Stimulated activated CD8-positive, alpha-beta memory T cell treated with anti-CD3 and anti-CD28 coated beads, Interleukin-7, amount 100 ng/mL, for 24 hours (primary cell): ENCODE measurements around the gene COL16A1.
A peak's percentile ranks its signal among the peaks of the same experiment; 100 is the strongest.

Experiments
- DNase-seq: peaks from one replicate; pipeline ENCODE4 v3.0.0-alpha.2; 2020; ENCODE audit warnings: low read depth

COL16A1 gene

DNA sequence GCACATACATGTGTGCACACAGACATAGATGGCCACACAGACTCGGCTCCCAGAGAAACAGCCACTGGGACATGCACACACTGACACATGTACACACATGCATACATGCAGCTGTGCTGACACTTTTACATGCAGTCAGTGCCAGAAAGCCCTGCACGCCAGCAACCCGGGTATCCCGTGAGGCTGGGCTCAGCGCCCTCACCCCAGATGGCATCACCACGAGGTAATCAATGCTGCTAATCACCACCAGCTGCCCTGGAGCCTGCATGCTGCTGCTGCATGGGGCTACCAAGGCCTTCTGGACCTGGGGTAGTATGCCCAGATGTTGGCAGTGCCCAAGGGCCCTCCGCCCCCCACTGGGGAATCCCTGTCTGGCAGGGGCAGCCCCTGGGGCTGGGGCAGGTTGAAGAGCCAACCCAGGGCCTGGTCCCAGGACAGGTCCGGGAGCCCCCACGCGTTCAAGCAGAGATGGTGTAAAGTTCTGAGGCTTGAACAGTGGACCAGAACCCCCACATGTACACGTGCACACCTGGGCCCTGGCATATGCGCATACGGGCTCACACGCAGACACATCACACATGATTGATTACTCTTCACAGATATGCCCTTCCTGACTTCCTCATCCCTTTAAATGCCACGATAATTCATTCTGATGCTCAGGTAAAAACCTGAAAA, 2.7 kb upstream of the COL16A1 start:
- no peak for DNase-seq

DNA sequence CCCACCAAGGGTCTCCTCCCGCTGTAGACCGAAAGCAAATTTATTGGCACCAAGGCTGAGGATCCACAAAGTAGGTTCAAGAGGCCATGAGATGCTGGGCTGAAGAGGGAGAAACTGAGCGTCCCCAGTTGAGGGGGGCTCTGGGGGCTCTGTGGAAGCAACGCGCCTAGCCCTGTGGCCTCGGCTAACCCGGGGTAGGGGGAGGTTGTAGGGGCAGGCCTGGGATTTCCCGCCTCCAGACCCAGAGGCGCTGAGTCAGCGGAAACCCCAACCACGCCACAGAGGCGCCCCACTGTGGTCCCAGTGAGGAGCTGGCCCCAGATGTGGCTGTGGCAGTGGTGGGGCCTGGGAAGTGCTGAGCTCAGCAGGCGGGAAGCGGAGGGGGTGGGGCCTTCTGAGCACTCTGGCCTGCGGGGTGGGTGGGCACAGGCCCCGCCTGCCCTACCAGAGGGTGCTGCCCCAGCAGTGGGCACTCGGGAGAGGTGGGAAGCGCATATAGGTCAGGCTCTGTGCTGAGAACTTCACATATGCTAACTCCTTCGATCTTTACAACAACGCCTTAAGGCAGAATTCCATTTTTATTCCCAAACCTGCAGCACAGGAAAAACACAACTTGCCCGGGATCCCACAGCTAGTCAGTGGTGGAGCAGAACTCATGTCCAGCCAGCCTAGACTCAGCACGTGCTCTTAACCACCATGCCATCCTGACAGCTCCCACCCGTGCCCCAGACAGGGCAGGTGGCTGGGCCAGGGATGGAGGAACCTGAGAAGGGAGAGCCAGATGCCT, 1.5 kb upstream of the COL16A1 start:
- DNase-seq, result peak; percentile 55

- no peak for DNase-seq
Measured at GRCh38 chr1:31704271-31705079, 658 bp upstream of the COL16A1 start.

DNA sequence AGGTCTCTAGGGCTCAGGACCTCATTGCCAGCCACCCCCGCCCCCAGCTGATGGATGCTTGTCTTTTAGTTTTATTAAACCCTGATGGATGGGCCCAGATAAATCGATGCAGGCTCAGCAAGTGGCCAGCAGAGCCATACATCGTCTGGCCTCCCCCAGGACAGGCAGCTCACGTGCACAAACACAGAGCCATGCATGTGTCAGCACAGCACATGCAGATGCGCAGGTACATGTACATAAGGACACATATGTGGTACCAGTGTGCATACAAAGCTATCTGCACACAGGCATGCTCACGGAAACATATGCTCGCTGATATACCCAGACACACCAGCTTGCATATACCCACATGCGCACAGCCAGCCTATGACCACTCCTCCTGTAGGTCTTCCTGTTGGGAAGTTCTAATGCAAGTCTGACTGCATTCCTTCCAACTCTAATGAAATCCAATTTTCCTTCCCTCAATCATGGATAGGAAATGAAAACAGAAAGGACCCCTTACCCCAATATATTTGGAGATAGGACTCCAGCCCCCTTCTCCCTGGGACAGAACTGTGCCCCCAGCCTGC, 897 bp downstream of the COL16A1 start:
- no peak for DNase-seq

DNA sequence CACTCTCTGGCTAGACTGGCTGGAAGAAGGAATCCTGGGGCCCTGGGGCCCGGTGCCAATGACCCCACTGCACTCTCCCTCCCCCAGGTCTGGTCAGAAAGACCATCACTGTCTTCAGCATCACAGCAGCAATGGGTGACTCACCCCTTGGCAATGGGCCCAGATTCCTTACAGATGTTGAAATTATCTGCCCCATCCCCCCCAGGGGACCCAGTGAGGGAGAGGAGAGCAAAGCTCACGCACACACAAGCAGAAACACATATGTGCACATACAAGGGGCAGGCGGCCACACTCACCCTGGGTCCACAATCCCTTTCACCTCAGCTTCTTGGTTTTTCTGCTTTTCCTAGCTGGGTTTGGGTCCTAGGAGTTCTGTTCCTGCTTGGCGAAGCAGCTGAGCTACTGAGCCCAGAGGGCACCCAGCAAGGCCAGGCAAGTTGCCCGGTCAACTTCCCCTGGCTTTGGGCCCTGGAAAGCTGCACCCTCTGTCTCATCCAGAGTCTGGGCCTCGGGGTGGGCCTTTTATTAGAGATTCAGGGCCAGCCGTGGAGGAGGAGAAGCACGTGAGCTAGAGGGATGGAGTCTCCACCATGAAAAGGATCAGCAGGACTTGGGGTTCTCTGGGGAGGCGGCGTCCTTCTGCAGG, 2.6 kb downstream of the COL16A1 start:
- DNase-seq, result no peak

DNA sequence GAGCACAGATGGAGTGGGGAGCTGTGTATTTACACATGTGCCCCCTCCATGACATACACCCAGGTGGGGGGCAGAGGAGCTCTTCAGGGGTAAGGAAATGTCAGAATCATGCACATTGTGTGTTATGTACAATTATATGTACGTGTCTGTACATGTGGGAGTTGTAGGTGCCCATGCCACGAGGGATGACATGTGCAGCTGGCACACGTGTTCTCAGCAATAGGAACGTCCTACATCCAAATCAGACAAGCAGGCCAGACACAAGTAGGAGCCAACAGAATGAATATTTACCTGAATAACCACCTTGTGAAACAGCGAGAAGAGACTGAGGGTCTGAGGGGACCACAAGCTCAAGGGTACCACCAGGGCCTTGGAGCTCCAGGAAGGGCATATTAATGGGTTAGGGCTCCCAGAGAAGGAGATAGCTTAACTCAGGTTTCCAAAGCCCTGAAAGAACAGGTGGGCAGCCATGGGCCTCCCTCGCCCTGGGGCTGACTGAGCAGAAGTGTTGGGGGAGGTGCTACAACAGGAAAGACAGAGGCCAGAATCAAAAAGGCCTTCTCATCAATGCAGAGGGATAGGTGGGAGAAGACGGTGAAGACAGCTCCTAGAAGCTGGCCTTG, 3.2 kb downstream of the COL16A1 start:
- DNase-seq, result no peak

DNA sequence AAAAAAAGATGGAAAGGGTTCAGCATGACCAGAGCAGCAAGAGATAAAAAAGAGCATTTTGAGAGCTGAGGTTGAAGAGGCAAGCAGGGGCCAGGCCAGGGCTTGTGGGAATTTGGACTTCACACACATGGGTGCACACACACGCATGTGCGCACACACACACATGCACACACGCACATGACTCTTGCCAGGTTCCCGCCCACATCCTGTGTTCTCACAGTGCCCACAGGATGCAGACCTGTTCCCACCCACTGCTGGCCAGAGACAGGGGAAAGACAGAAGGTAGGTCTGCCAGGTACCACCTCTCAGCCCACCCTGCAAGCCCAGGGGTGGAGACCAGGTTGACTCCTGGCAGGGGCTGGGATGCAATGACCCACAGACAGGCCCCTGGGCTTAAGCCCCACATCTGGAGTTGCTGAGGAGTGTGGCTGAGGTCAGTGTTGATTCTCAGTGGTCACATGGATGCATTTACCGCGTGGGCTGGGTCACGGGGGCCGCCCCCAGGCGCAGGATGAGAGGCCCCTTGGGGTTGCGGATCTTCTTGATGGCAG, 4.4 kb downstream of the COL16A1 start:
- no peak for DNase-seq

- DNase-seq, result no peak
Measured at GRCh38 chr1:31697369-31697984, 6.3 kb downstream of the COL16A1 start.

GRCh38 chr1:31696242-31696641, 7.6 kb downstream of the COL16A1 start:
- DNase-seq, result no peak

- DNase-seq, result no peak
Measured at GRCh38 chr1:31695327-31695726, 8.5 kb downstream of the COL16A1 start.

- no peak for DNase-seq
Measured at GRCh38 chr1:31694964-31695313, 8.9 kb downstream of the COL16A1 start.

GRCh38 chr1:31694069-31694963, 9.5 kb downstream of the COL16A1 start:
- DNase-seq, result no peak

- DNase-seq, result no peak
Measured at GRCh38 chr1:31693231-31693630, 10.6 kb downstream of the COL16A1 start.

DNA sequence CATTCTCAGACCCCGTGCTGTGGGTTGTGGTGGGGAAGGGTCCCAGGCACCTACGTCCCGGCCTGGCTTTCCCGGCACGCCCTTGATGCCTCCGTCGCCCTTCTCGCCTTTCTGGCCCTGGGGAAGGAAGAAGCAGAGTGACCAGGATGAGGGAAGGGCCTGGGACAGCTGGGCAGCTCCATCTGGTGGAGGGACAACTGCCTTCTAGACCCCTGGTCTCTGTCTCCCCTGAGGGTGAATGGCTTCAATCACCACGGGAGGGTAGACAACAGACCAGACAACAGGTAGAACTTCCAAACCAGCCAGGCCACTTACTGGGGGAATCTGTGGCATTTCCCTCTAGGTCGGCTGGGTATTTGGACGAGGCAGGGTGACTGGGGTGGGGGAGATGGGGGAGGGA, 11.9 kb downstream of the COL16A1 start:
- DNase-seq, result no peak

DNA sequence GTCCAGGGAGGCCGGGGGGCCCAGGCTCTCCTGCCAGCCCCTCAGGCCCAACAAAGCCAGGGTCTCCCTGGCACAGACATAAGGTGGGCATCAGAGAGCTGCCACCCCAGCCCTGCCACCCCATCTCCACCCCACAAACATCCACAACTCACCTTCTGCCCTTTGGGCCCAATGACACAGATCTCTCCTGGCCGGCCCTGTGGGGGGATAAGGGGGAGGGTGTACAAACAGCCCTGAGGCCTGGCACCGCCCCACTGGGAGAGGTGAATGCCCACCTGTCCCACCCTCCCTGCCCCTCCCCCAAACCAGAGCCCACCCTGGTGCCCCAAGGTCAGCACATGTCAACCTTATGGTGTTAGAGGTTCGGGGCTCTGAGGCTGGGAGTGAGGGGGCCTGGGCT, 12.4 kb downstream of the COL16A1 start:
- DNase-seq, result no peak

DNA sequence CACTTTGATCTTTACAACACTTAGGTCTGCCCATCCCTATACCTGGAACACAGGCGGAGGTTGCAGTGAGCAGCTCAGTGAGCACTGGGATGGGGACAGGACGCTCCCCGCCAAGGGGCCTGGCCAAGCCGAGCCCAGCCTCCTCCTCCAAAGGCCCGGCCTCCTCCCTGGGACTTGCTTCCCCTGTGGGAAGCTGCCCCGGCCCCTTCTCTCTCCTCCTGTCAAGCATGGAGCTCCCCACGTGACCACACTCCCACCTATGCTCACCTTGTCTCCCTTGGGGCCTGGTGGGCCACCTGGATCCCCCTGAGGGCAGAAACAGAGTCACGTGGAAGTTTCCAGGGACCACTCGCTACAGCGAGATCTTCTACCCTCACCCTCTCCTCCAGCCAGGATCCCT, 12.9 kb downstream of the COL16A1 start:
- DNase-seq, result no peak

DNA sequence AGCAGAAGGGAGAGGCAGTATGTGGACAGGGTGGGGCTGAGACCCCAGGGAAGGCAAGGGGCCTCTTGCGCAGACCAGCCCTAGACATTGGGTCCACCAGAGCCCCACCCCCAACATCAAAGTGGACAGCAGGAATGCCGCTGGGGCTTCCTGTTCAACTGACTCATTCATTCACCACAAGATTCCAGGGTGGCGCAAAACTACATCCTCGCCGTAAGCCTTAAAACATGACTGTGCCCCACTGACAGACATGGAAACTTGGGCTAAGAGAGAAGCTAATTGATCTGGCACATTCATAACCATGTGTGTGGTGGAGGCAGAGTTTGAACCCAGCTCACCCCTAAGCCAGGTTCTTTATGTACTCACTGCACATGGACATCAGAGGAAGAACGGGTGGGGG, 14.0 kb downstream of the COL16A1 start:
- DNase-seq, result no peak

- DNase-seq, result no peak
Measured at GRCh38 chr1:31689379-31689778, 14.4 kb downstream of the COL16A1 start.

DNA sequence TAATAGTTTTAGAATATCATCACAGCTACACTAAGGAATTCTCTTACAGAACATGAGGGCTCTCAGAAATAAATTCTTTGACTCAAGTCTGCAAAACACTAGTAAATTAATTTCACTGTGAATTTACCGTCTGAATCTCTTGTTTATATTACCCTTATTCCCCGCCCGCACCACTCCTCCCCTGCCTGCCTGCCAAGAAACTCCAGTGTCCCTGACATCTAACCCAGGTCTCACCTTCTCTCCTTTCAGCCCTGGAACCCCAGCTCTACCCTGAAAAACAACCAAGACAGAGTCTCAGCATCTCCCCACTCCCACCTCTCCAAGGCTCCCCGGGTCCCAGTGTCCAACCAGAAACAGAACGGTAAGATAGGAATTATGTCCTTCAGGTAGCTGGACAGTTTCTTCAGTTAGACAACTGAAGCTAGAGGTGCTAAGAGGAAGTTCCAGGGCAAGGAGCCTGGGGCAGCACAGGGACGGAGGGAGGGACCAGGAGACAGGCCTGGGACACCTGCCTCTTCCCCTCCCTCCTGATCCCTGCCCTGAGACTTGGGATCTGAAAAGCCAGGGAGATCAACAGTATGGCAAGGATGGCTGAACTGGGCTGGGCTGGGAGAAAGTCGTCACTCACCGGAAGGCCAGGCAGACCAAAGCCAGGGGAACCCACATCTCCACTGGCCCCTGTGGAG, 15.4 kb downstream of the COL16A1 start:
- DNase-seq, result no peak
